ENCODE results near the gene STAT2. TPM values are rescaled to one million over a fixed set of nuclear protein-coding genes. Genes with fewer than 3 reads are reported as not detected.

The STAT2 gene
- total and polyA plus RNA-seq, 8 donors: 133 to 194 (median 167) TPM

DNA sequence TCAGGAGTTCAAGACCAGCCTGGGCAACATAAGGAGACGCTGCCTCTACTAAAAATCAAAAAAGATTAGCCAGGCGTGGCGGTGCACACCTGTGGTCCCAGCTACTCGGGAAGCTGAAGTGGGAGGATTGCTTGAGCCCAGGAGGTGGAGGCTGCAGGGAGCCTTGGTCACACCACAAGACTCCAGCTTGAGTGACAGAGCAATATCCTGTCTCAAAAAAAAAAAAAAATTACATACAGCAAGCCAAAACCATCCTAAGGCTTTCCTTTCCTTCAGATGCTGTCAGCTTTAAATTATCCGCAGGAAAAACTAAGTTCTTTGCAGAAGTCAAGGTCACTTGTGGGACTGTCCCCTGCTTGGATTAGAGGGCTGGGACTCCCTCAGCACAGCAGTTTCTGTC, 61.1 kb downstream of the STAT2 start:
- TF ChIP-seq, protein P1, sequence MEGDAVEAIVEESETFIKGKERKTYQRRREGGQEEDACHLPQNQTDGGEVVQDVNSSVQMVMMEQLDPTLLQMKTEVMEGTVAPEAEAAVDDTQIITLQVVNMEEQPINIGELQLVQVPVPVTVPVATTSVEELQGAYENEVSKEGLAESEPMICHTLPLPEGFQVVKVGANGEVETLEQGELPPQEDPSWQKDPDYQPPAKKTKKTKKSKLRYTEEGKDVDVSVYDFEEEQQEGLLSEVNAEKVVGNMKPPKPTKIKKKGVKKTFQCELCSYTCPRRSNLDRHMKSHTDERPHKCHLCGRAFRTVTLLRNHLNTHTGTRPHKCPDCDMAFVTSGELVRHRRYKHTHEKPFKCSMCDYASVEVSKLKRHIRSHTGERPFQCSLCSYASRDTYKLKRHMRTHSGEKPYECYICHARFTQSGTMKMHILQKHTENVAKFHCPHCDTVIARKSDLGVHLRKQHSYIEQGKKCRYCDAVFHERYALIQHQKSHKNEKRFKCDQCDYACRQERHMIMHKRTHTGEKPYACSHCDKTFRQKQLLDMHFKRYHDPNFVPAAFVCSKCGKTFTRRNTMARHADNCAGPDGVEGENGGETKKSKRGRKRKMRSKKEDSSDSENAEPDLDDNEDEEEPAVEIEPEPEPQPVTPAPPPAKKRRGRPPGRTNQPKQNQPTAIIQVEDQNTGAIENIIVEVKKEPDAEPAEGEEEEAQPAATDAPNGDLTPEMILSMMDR (IDR thresholded peaks at IDR 0.05): no peak
- Histone ChIP-seq H3K27ac (peak overlapping the region in 1 of 2 donors; percentile 98), H3K4me3 (peak overlapping the region; percentile 88 to 93), H3K9me3 (no peaks in the 10 kb centered on the region), H3K36me3 (peaks cover 0 to 30% of the 10 kb centered on the region in 2 donors), H3K27me3 (no peaks in the 10 kb centered on the region), H3K4me1 (peaks cover 29 to 64% of the 10 kb centered on the region in 2 donors)
- intact Hi-C loops (cut with DNase I): no loop called here
- ATAC-seq (no peak), DNase-seq (no peak)

DNA sequence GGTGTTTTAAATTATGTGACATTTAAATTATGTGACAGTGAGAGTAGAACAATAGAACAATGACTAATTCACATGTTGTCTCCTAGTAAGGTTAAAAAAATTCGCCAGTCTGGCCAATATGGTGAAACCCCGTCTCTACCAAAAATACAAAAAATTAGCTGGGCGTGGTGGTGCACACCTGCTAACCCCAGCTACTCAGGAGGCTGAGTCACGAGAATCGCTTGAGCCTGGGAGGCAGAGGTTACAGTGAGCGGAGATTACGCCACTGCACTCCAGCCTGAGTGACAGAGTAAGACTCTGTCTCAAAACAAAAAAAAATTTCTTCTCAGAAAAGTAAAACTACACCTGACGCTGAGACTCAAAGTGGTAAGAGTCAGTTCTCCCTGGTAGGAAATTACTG, 62.5 kb downstream of the STAT2 start:
- TF ChIP-seq, protein P1 (IDR thresholded peaks at IDR 0.05): no peak
- Histone ChIP-seq H3K9me3 (no peaks in the 10 kb centered on the region), H3K4me3 (no peak overlapping the region), H3K27ac (no peak overlapping the region), H3K27me3 (no peaks in the 10 kb centered on the region), H3K4me1 (peaks cover 29 to 74% of the 10 kb centered on the region in 2 donors), H3K36me3 (peaks cover 0 to 21% of the 10 kb centered on the region in 2 donors)
- ATAC-seq (no peak), DNase-seq (no peak)
- intact Hi-C loops (cut with DNase I): no loop called here

DNA sequence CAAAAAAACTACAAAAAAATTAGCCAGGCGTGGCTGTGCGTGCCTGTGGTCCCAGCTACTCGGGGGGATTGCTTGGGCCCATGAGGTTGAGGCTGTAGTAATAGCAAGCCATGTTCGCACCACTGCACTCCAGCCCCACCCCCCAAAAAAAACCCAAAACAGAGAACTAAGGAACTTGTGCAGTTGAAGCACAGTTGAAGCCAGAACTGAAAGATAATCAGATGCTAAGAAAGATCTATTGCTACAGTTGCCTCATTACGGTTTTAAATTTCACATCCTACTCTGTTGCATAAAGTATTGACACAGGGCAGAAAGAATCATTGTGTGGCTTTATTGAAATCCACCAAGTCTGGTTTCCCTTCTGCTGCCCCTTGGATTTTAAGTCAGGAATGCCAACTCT, 63.6 kb downstream of the STAT2 start:
- TF ChIP-seq, protein P1 (IDR thresholded peaks at IDR 0.05): no peak

DNA sequence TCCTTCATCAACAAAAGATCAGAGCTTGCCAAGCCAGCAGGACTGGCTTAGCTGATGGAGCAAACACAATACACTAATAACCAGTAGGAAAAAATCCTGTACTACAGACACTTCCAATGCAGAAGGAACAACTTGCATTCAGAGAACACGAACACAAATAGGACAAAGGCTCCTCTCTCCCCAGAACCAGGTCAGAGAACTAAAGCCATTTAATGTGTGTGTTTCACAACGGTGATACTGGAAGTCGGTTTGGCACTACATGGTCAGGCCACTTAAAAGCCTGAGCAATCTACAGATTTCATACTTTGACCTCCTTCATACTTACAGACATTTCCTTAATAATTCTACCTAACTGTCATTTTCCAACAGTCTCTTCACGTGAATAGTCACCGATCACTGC, 66.1 kb downstream of the STAT2 start:
- DNase-seq: no peak
- Histone ChIP-seq H3K27me3 (no peaks in the 10 kb centered on the region), H3K36me3 (peaks cover 0 to 46% of the 10 kb centered on the region in 2 donors), H3K27ac (no peak overlapping the region), H3K4me1 (peaks cover 13 to 70% of the 10 kb centered on the region in 2 donors), H3K4me3 (no peak overlapping the region), H3K9me3 (no peaks in the 10 kb centered on the region)
- TF ChIP-seq, protein P1 (IDR thresholded peaks at IDR 0.05): no peak
- intact Hi-C loops (cut with DNase I): no loop called here
- no peak for ATAC-seq

More for the DNA sequence above, 63.6 kb downstream of the STAT2 start:
- Histone ChIP-seq H3K27me3 (no peaks in the 10 kb centered on the region), H3K4me3 (no peak overlapping the region), H3K9me3 (no peaks in the 10 kb centered on the region), H3K27ac (peak overlapping the region in 1 of 2 donors; percentile 48), H3K4me1 (peaks cover 28 to 75% of the 10 kb centered on the region in 2 donors), H3K36me3 (peaks cover 0 to 29% of the 10 kb centered on the region in 2 donors)
- no peak for ATAC-seq
- intact Hi-C loops (cut with DNase I): no loop called here
- no peak for DNase-seq

Other genes starting within 250 kb of the STAT2 start
- gene RPL41, start 243.5 kb downstream of the STAT2 start, total RNA-seq: 1,000 to 10,000 TPM; 3,023 to 3,157 TPM
- gene RPL41, start 243.5 kb downstream of the STAT2 start, polyA plus RNA-seq (ENCODE audit: insufficient read length in 6 of 6): 1,000 to 10,000 TPM; 6,005 to 6,852 (median 6,180) TPM
- gene ZC3H10, start 241.8 kb downstream of the STAT2 start, total RNA-seq: 1 to 10 TPM; 6.0 to 8.7 TPM
- 1 to 10 TPM; 4.2 to 6.7 (median 5.5) TPM for gene ZC3H10, start 241.8 kb downstream of the STAT2 start, polyA plus RNA-seq (ENCODE audit: insufficient read length in 6 of 6)
- 100 to 1,000 TPM; 102 to 116 TPM for gene ESYT1, start 231.8 kb downstream of the STAT2 start, total RNA-seq
- gene ESYT1, start 231.8 kb downstream of the STAT2 start, polyA plus RNA-seq (ENCODE audit: insufficient read length in 6 of 6): 10 to 100 TPM; 80.9 to 94.5 (median 90.2) TPM
- 10 to 100 TPM; 32.6 to 43.1 TPM for gene MYL6B, start 207.5 kb downstream of the STAT2 start, total RNA-seq
- 100 to 1,000 TPM; 153 to 193 (median 173) TPM for gene MYL6B, start 207.5 kb downstream of the STAT2 start, polyA plus RNA-seq (ENCODE audit: insufficient read length in 6 of 6)
- 1,000 to 10,000 TPM; 1,768 to 1,773 TPM for gene MYL6, start 201.7 kb downstream of the STAT2 start, total RNA-seq
- gene MYL6, start 201.7 kb downstream of the STAT2 start, polyA plus RNA-seq (ENCODE audit: insufficient read length in 6 of 6): 1,000 to 10,000 TPM; 1,831 to 2,250 (median 2,105) TPM
- 10 to 100 TPM; 84.3 to 84.9 TPM for gene SMARCC2, start 170.6 kb downstream of the STAT2 start, total RNA-seq
- gene SMARCC2, start 170.6 kb downstream of the STAT2 start, polyA plus RNA-seq (ENCODE audit: insufficient read length in 6 of 6): 100 to 1,000 TPM; 113 to 139 (median 121) TPM
- gene RNF41, start 138.2 kb downstream of the STAT2 start, total RNA-seq: 10 to 100 TPM; 50.3 to 51.4 TPM
- 10 to 100 TPM; 41.5 to 47.1 (median 42.0) TPM for gene RNF41, start 138.2 kb downstream of the STAT2 start, polyA plus RNA-seq (ENCODE audit: insufficient read length in 6 of 6)
- gene NABP2, start 135.8 kb downstream of the STAT2 start, total RNA-seq: 10 to 100 TPM; 32.6 to 33.8 TPM
- gene NABP2, start 135.8 kb downstream of the STAT2 start, polyA plus RNA-seq (ENCODE audit: insufficient read length in 6 of 6): 10 to 100 TPM; 21.8 to 28.5 (median 24.7) TPM
- gene SLC39A5, start 130.1 kb downstream of the STAT2 start, total RNA-seq: under 1 TPM in 1 of 2 donors, not detected in 1; 0.29 TPM
- 1 to 10 TPM; 2.0 to 6.6 (median 4.0) TPM for gene SLC39A5, start 130.1 kb downstream of the STAT2 start, polyA plus RNA-seq (ENCODE audit: insufficient read length in 6 of 6)
- gene ANKRD52, start 101.7 kb downstream of the STAT2 start, total RNA-seq: 10 to 100 TPM; 33.3 to 39.3 TPM
- gene ANKRD52, start 101.7 kb downstream of the STAT2 start, polyA plus RNA-seq (ENCODE audit: insufficient read length in 6 of 6): 10 to 100 TPM; 24.6 to 40.1 (median 31.7) TPM
- gene COQ10A, start 93.2 kb downstream of the STAT2 start, total RNA-seq: 10 to 100 TPM in 1 of 2 donors, 1 to 10 TPM in 1; 9.4 to 10.9 TPM
- 10 to 100 TPM; 13.6 to 19.8 (median 14.8) TPM for gene COQ10A, start 93.2 kb downstream of the STAT2 start, polyA plus RNA-seq (ENCODE audit: insufficient read length in 6 of 6)
- gene CS, start 59.8 kb downstream of the STAT2 start, total RNA-seq: 100 to 1,000 TPM; 193 to 213 TPM
- 100 to 1,000 TPM; 162 to 190 (median 177) TPM for gene CS, start 59.8 kb downstream of the STAT2 start, polyA plus RNA-seq (ENCODE audit: insufficient read length in 6 of 6)
- gene CNPY2, start 44.1 kb downstream of the STAT2 start, total RNA-seq: 100 to 1,000 TPM; 135 to 152 TPM
- 100 to 1,000 TPM; 126 to 168 (median 146) TPM for gene CNPY2, start 44.1 kb downstream of the STAT2 start, polyA plus RNA-seq (ENCODE audit: insufficient read length in 6 of 6)
- gene PAN2, start 26.1 kb downstream of the STAT2 start, total RNA-seq: 10 to 100 TPM; 49.9 to 58.4 TPM
- gene PAN2, start 26.1 kb downstream of the STAT2 start, polyA plus RNA-seq (ENCODE audit: insufficient read length in 6 of 6): 100 to 1,000 TPM in 1 of 6 donors, 10 to 100 TPM in 5; 66.7 to 107 (median 82.0) TPM
- 1 to 10 TPM in 1 of 2 donors, under 1 TPM in 1; 0.73 to 1.0 TPM for gene IL23A, start 21.2 kb downstream of the STAT2 start, total RNA-seq
- gene IL23A, start 21.2 kb downstream of the STAT2 start, polyA plus RNA-seq (ENCODE audit: insufficient read length in 6 of 6): 1 to 10 TPM in 3 of 6 donors, under 1 TPM in 3; 0.69 to 1.3 (median 1.0) TPM
- gene APOF, start 2.8 kb upstream of the STAT2 start, total RNA-seq: not detected
- under 1 TPM in 3 of 6 donors, not detected in 3; 0.13 to 0.18 (median 0.13) TPM for gene APOF, start 2.8 kb upstream of the STAT2 start, polyA plus RNA-seq (ENCODE audit: insufficient read length in 6 of 6)
- gene TIMELESS, start 89.3 kb upstream of the STAT2 start, total RNA-seq: 10 to 100 TPM; 15.0 to 22.1 TPM
- 10 to 100 TPM; 27.1 to 38.0 (median 32.3) TPM for gene TIMELESS, start 89.3 kb upstream of the STAT2 start, polyA plus RNA-seq (ENCODE audit: insufficient read length in 6 of 6)
- not detected for gene MIP, start 94.5 kb upstream of the STAT2 start, total RNA-seq
- under 1 TPM in 1 of 6 donors, not detected in 5; 0.18 TPM for gene MIP, start 94.5 kb upstream of the STAT2 start, polyA plus RNA-seq (ENCODE audit: insufficient read length in 6 of 6)
- 1 to 10 TPM; 2.5 to 3.3 TPM for gene SPRYD4, start 108.5 kb upstream of the STAT2 start, total RNA-seq
- gene SPRYD4, start 108.5 kb upstream of the STAT2 start, polyA plus RNA-seq (ENCODE audit: insufficient read length in 6 of 6): 1 to 10 TPM; 4.6 to 5.9 (median 5.7) TPM
- 1 to 10 TPM; 3.0 to 5.9 TPM for gene GLS2, start 128.1 kb upstream of the STAT2 start, total RNA-seq
- 1 to 10 TPM; 2.3 to 3.4 (median 2.7) TPM for gene GLS2, start 128.1 kb upstream of the STAT2 start, polyA plus RNA-seq (ENCODE audit: insufficient read length in 6 of 6)
- 100 to 1,000 TPM in 1 of 2 donors, 10 to 100 TPM in 1; 81.2 to 113 TPM for gene RBMS2, start 161.7 kb upstream of the STAT2 start, total RNA-seq
- gene RBMS2, start 161.7 kb upstream of the STAT2 start, polyA plus RNA-seq (ENCODE audit: insufficient read length in 6 of 6): 10 to 100 TPM; 49.0 to 74.9 (median 67.1) TPM

Measured in left lung (tissue), 10 donors.